Measurements from ENCODE around the gene RPL7L1.

Gene RPL7L1

DNA sequence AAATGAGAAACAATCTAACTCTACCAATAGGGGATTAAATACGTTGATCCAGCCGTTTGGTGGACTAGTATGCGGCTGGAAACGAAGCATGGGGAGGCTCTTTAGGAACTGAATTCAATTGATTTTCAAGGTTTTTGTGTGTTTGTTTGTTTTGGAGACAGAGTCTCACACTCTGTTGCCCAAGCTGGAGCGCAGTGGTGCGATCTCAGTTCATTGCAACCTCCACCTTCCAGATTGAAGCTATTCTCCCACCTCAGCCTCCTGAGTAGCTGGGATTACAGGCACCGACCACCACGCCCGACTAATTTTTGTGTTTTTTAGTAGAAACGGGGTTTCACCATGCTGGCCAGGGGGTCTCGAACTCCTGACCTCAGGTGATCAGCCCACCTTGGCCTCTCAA, 57.0 kb downstream of the RPL7L1 start:
- DNase-seq = no peak

GRCh38 chr6:42937548-42938427, 58.4 kb downstream of the RPL7L1 start:
- no peak for DNase-seq

DNA sequence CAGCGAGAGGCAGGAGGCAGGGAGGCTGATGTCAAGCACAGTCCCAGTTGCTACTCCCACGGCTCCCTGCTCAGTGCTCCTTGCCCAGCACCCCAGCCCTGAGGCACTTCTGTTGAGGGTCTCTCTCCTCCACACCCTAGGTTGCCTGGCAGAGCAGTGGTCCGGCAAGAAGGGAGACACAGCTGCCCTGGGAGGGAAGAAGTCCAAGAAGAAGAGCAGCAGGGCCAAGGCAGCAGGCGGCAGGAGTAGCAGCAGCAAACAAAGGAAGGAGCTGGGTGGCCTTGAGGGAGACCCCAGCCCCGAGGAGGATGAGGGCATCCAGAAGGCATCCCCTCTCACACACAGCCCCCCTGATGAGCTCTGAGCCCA, 59.0 kb downstream of the RPL7L1 start:
- DNase-seq = no peak

GRCh38 chr6:42938987-42939809, 59.8 kb downstream of the RPL7L1 start:
- no peak for DNase-seq
